ENCODE measurements around the gene RBSN. TPM values are rescaled to one million over a fixed set of nuclear protein-coding genes. Genes with fewer than 3 reads are reported as not detected.
"Not testable (repeated sequence)": the region's sequence is repeated elsewhere in the genome, so short reads cannot be mapped to it uniquely, and the experiment has no call there.

Gene RBSN
- 17.3 TPM for total RNA-seq
- long read RNA-seq, full-length matches to known transcripts, result 5 of 17 reads
- long read RNA-seq, partial matches to known transcripts, result 3 of 17 reads
- long read RNA-seq, other reads (novel, unspliced or antisense), result 9 of 17 reads

- Histone ChIP-seq H3K36me3 (peaks cover 25% of the 10 kb centered on the region), H3K4me1 (peaks cover 51% of the 10 kb centered on the region), H3K27me3 (ENCODE audit: low read depth) (no peaks in the 10 kb centered on the region), H3K27ac (replicated peaks) (peak within 1 kb of the TSS; percentile 86), H3K9me3 (replicated peaks) (no peaks in the 10 kb centered on the region), H3K4me3 (peak within 1 kb of the TSS; percentile 83)
- TF ChIP-seq CTCF (IDR thresholded peaks at IDR 0.05; ENCODE audit: borderline replicate concordance), result no peak
- peak; percentile 96 for DNase-seq
- intact Hi-C loops (cut with micrococcal nuclease), result no loop called here
Observed at GRCh38 chr3:15098503-15099363, at the start of gene RBSN. TSS of gene RBSN (minus strand) at chr3:15099148. CDS start at chr3:15096120, 3,028 bp downstream.

GRCh38 chr3:15148614-15149013 lies 49.7 kb upstream of the RBSN start:
- TF ChIP-seq CTCF (IDR thresholded peaks at IDR 0.05; ENCODE audit: borderline replicate concordance), result no peak
- H3K9me3 ChIP-seq (replicated peaks), result no peaks in the 10 kb centered on the region
- H3K27me3 ChIP-seq (ENCODE audit: low read depth), result peaks cover 12% of the 10 kb centered on the region
- no peaks in the 10 kb centered on the region for H3K4me1 ChIP-seq
- intact Hi-C loops (cut with micrococcal nuclease), result no loop called here
- H3K36me3 ChIP-seq, result no peaks in the 10 kb centered on the region
- no peak overlapping the region for H3K27ac ChIP-seq (replicated peaks)
- DNase-seq, result no peak
- no peak overlapping the region for H3K4me3 ChIP-seq

- intact Hi-C loops (cut with micrococcal nuclease); H3K36me3 ChIP-seq; H3K4me3 ChIP-seq; H3K27me3 ChIP-seq (ENCODE audit: low read depth); DNase-seq; H3K27ac ChIP-seq (replicated peaks); H3K9me3 ChIP-seq (replicated peaks); H3K4me1 ChIP-seq: not testable (repeated sequence)
Observed at GRCh38 chr3:15136885-15137284, 37.9 kb upstream of the RBSN start.

GRCh38 chr3:15134968-15135367 lies 36.0 kb upstream of the RBSN start:
- intact Hi-C loops (cut with micrococcal nuclease); H3K9me3 ChIP-seq (replicated peaks); H3K4me3 ChIP-seq; DNase-seq; H3K36me3 ChIP-seq; H3K4me1 ChIP-seq; H3K27ac ChIP-seq (replicated peaks); H3K27me3 ChIP-seq (ENCODE audit: low read depth): not testable (repeated sequence)

- H3K4me1 ChIP-seq; H3K9me3 ChIP-seq (replicated peaks); H3K4me3 ChIP-seq; DNase-seq; H3K27me3 ChIP-seq (ENCODE audit: low read depth); H3K36me3 ChIP-seq; H3K27ac ChIP-seq (replicated peaks); intact Hi-C loops (cut with micrococcal nuclease): not testable (repeated sequence)
Observed at GRCh38 chr3:15128403-15128802, 29.5 kb upstream of the RBSN start.

GRCh38 chr3:15126975-15127374 lies 28.0 kb upstream of the RBSN start:
- H3K4me1 ChIP-seq; H3K9me3 ChIP-seq (replicated peaks); H3K36me3 ChIP-seq; H3K27me3 ChIP-seq (ENCODE audit: low read depth); H3K27ac ChIP-seq (replicated peaks); H3K4me3 ChIP-seq; DNase-seq; intact Hi-C loops (cut with micrococcal nuclease): not testable (repeated sequence)

- no peak for TF ChIP-seq CTCF (IDR thresholded peaks at IDR 0.05; ENCODE audit: borderline replicate concordance)
- Histone ChIP-seq H3K27ac (replicated peaks) (no peak overlapping the region), H3K4me3 (no peak overlapping the region), H3K36me3 (no peaks in the 10 kb centered on the region), H3K4me1 (peaks cover 8% of the 10 kb centered on the region), H3K27me3 (ENCODE audit: low read depth) (peaks cover 19% of the 10 kb centered on the region), H3K9me3 (replicated peaks) (no peaks in the 10 kb centered on the region)
- no peak for DNase-seq
- intact Hi-C loops (cut with micrococcal nuclease), result no loop called here
Observed at GRCh38 chr3:15122398-15122797, 23.4 kb upstream of the RBSN start.

All from left ventricle myocardium inferior (tissue), 1 donor.